Ovary (tissue), 9 donors: ENCODE results near the gene GIMAP2. TPM values are rescaled to one million over a fixed set of nuclear protein-coding genes. Genes with fewer than 3 reads are reported as not detected.

Experiments used
- DNase-seq, 5 donors: peaks; one replicate each; pipeline ENCODE4 v3.0.0-alpha.2; 2019 to 2020
- H3K27ac ChIP-seq, 2 donors: fragments of 200-600 bp; one replicate each; pipeline versions ENCODE4 v1.5.1 to v1.8.0; 2019 to 2022
- H3K27me3 ChIP-seq: fragments of 200-600 bp; one replicate; pipeline ENCODE4 v1.8.0; 2022
- H3K36me3 ChIP-seq: fragments of 200-600 bp; sonication (generic); one replicate; pipeline ENCODE4 v1.5.1; 2019
- H3K4me1 ChIP-seq: one replicate; pipeline ENCODE4 v1.8.1; 2013; ENCODE audit warnings: mild to moderate bottlenecking, moderate library complexity; ENCODE audit not compliant: insufficient read depth
- H3K4me3 ChIP-seq: fragments of 200-600 bp; sonication (generic); one replicate; pipeline ENCODE4 v1.5.1; 2017
- H3K9me3 ChIP-seq, 2 donors: fragments of 200-600 bp in 1 of 2; sonication (generic) in 1 of 2; one replicate each; pipeline versions ENCODE4 v1.5.1 to v1.8.1; 2013 to 2019; ENCODE audit warnings: mild to moderate bottlenecking in 1 of 2, moderate library complexity in 1 of 2
- CTCF ChIP-seq, 3 donors: fragments of 450-650 bp in 2 of 3; fragments of 200-600 bp in 1 of 3; IDR thresholded peaks; one replicate each; pipeline versions ENCODE4 v1.5.1 to v1.8.0; 2016 to 2022; ENCODE audit warnings: antibody characterized with exemption in 3 of 3, mild to moderate bottlenecking in 1 of 3
- EP300 ChIP-seq: sonication (generic); formaldehyde crosslinking; IDR thresholded peaks from one replicate; pipeline ENCODE4 v1.6.1; 2017; ENCODE audit warnings: antibody characterized with exemption
- POLR2A ChIP-seq: fragments of 450-650 bp; IDR thresholded peaks from one replicate; pipeline ENCODE4 v1.6.1; 2017; ENCODE audit warnings: antibody characterized with exemption, mild to moderate bottlenecking, moderate library complexity
- WGBS, 3 donors: extraction: QIAGEN DNeasy Blood & Tissue Kit in 1 of 3; methylation state at CpG; one replicate each; pipeline versions ENCODE4 v1.1.5 to v1.1.7; 2013 to 2017; 5-methylcytosine and 5-hydroxymethylcytosine counted together
- intact Hi-C, 4 donors: fragments of 100-400 bp; cut with DNase I; formaldehyde crosslinking; loops; one replicate each; pipeline versions ENCODE4 v1.11.0 to v1.15.1; 2022 to 2023
- polyA plus RNA-seq, 2 donors: library from polyadenylated mRNA; stranded (reverse); fragments of 200-250 nt in 1 of 2; fragments of 350-450 nt in 1 of 2; fragmentation: Illumina TruSeq in 1 of 2; extraction: RNeasy Lipid Tissue Mini Kit (QIAGEN cat#74804) in 1 of 2; gene quantifications; one replicate each; pipeline ENCODE4 v1.2.3, GENCODE V29; 2013 to 2014
- total RNA-seq, 7 donors: library from RNA; depleted of rRNA in 2 of 7; stranded (reverse); fragments of >200 nt in 2 of 7; fragmentation: NEBNext Ultra II Directional in 3 of 7; extraction: Animal tissue kit (Norgen Biotek cat#: 25700) in 3 of 7; gene quantifications; one replicate each; pipeline versions ENCODE4 v1.1.0 to v1.2.4, GENCODE V29; 2016 to 2023
- donor health status: DM: no; HTN: no; CAD: no; lungs with moderate emphysema.
- donor health status: DM: no; HTN: no; CAD: no.
- donor health status: Bipolar disorder and iron deficiency.
- donor health status: DM: yes; HTN: yes; CAD: no.
- donor health status: DM: no; HTN: no; CAD: no.
- donor health status: DM: yes; HTN: yes; CAD: no.

The GIMAP2 gene
- total and polyA plus RNA-seq, 9 donors = 6.0 to 19.4 (median 10.5) TPM

GRCh38 chr7:150648353-150649079 is 37.0 kb upstream of the GIMAP2 start:
- no peak for DNase-seq
- no peak overlapping the region for H3K4me3 ChIP-seq
- no peaks in the 10 kb centered on the region for H3K4me1 ChIP-seq
- H3K27ac ChIP-seq = no peak overlapping the region
- no peak for TF ChIP-seq EP300
- TF ChIP-seq POLR2A = no peak
- TF ChIP-seq CTCF (IDR thresholded peaks at IDR 0.05) = no peak
- no peaks in the 10 kb centered on the region for H3K27me3 ChIP-seq
- intact Hi-C loops = no loop called here
- H3K9me3 ChIP-seq = no peaks in the 10 kb centered on the region
- no peaks in the 10 kb centered on the region for H3K36me3 ChIP-seq
- WGBS, 3 donors = 72 to 80% (median 74%) methylated on average over 3 of the region's 3 CpGs

GRCh38 chr7:150649080-150649385 is 36.5 kb upstream of the GIMAP2 start:
- intact Hi-C loops = no loop called here
- H3K4me1 ChIP-seq = no peaks in the 10 kb centered on the region
- H3K36me3 ChIP-seq = no peaks in the 10 kb centered on the region
- H3K27ac ChIP-seq = no peak overlapping the region
- TF ChIP-seq EP300 = no peak
- no peak for TF ChIP-seq CTCF (IDR thresholded peaks at IDR 0.05)
- no peak for TF ChIP-seq POLR2A
- H3K27me3 ChIP-seq = no peaks in the 10 kb centered on the region
- no peak for DNase-seq
- H3K9me3 ChIP-seq = no peaks in the 10 kb centered on the region
- no peak overlapping the region for H3K4me3 ChIP-seq
- 14 to 40% (median 36%) methylated on average over 3 of the region's 3 CpGs for WGBS, 3 donors

GRCh38 chr7:150654692-150655091 is 30.8 kb upstream of the GIMAP2 start:
- Histone ChIP-seq H3K36me3 (no peaks in the 10 kb centered on the region), H3K27ac (no peak overlapping the region), H3K27me3 (no peaks in the 10 kb centered on the region), H3K4me3 (no peak overlapping the region), H3K9me3 (no peaks in the 10 kb centered on the region), H3K4me1 (no peaks in the 10 kb centered on the region)
- no peak for DNase-seq
- intact Hi-C loops = no loop called here
- TF ChIP-seq EP300 (no peak), POLR2A (no peak), CTCF (IDR thresholded peaks at IDR 0.05) (no peak)
- 66 to 70% (median 66%) methylated on average over 2 of the region's 2 CpGs for WGBS, 3 donors

- Histone ChIP-seq H3K27me3 (no peaks in the 10 kb centered on the region), H3K36me3 (no peaks in the 10 kb centered on the region), H3K4me1 (no peaks in the 10 kb centered on the region), H3K4me3 (no peak overlapping the region), H3K9me3 (no peaks in the 10 kb centered on the region), H3K27ac (no peak overlapping the region)
- DNase-seq = no peak
- 66 to 74% (median 67%) methylated on average over 5 of the region's 5 CpGs for WGBS, 3 donors
- intact Hi-C loops = no loop called here
- no peak for TF ChIP-seq EP300
- TF ChIP-seq POLR2A = no peak
- no peak for TF ChIP-seq CTCF (IDR thresholded peaks at IDR 0.05)
Observed at GRCh38 chr7:150656047-150656446, 29.5 kb upstream of the GIMAP2 start.
